ENCODE results near the gene COL23A1.

DNA sequence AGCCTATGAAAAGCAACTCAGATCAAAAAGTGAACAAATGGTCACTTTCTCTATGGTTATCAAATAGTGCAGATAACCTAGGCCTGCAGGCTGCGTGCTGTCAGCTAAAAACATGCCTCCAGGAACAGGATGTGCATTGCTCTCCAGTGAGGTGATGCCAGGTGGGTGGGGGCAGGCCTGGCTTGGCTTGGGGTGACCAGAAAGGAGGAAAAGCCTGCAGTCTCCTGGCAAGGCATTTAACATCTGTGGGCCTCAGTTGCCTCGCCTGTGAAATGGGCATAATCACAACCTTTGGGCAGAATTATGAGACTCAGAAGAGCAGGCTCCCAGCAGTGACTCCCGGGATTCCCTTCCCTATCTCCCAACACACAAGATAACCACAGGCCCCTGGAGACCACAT, 135.9 kb downstream of the COL23A1 start:
- TF ChIP-seq, protein P1, sequence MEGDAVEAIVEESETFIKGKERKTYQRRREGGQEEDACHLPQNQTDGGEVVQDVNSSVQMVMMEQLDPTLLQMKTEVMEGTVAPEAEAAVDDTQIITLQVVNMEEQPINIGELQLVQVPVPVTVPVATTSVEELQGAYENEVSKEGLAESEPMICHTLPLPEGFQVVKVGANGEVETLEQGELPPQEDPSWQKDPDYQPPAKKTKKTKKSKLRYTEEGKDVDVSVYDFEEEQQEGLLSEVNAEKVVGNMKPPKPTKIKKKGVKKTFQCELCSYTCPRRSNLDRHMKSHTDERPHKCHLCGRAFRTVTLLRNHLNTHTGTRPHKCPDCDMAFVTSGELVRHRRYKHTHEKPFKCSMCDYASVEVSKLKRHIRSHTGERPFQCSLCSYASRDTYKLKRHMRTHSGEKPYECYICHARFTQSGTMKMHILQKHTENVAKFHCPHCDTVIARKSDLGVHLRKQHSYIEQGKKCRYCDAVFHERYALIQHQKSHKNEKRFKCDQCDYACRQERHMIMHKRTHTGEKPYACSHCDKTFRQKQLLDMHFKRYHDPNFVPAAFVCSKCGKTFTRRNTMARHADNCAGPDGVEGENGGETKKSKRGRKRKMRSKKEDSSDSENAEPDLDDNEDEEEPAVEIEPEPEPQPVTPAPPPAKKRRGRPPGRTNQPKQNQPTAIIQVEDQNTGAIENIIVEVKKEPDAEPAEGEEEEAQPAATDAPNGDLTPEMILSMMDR (IDR thresholded peaks at IDR 0.05) = no peak
- TF ChIP-seq POLR2AphosphoS5 (IDR thresholded peaks at IDR 0.05) = no peak
- no peak for TF ChIP-seq POLR2A (IDR thresholded peaks at IDR 0.05; ENCODE audit: low read depth)
- no peak for TF ChIP-seq EP300 (IDR thresholded peaks at IDR 0.05)
